ENCODE results near the gene CCK.

Gene CCK

DNA sequence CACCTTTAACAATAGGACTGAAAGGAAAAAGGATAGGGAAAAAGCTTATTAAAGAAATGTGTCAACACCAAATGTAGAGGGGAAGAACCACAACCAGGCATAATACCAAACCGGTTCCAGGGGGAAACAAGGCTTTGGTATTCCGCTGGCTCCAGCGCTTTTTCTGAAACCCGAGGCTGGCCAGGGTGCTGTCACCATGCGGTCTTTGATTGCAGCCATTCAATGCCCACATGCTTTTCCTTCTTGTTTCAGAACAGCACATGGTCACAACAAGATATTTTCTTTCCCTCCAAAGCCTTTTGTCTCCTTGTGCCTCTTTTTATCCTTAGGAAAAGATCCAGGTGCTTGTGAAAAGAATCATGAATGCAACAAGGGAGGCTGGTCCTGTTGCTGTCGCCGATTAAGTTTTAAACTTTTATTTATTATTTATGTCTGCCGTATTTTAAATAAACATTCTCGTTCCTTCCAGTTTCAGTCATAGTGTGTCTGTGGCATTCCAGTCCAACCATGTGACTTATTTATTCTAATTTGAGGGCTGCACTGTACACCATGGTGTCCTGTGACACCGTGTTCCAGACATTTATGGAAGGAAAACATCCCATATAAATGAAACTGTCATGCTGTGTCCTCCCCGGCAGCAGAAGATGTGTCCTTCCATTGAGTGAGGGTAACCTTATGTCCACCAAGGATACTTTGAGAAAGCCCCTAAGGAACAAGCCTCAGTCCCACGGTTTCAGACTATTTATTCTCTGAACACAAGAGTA is 41.1 kb downstream of the CCK start:
- DNase-seq, result no peak

DNA sequence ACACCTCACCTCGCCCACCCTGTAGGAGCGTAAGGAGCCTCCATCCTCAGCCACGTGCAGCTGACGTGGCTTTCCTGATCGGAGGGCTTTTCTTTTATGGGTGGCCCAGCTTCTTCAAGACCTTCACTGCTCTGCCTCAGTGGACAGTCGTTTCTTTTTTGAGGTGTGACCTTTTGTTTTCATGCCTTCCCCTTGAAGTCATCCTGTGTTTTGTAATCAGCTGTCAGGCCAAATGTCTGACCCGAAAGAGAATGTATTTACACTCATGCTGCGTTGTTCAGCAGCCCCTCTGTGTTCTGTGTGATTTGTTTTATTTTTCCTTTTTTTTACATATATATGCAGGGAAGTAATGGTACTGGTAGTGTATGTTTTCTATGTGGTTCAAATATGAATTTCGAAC is 41.8 kb downstream of the CCK start:
- DNase-seq, result no peak

DNA sequence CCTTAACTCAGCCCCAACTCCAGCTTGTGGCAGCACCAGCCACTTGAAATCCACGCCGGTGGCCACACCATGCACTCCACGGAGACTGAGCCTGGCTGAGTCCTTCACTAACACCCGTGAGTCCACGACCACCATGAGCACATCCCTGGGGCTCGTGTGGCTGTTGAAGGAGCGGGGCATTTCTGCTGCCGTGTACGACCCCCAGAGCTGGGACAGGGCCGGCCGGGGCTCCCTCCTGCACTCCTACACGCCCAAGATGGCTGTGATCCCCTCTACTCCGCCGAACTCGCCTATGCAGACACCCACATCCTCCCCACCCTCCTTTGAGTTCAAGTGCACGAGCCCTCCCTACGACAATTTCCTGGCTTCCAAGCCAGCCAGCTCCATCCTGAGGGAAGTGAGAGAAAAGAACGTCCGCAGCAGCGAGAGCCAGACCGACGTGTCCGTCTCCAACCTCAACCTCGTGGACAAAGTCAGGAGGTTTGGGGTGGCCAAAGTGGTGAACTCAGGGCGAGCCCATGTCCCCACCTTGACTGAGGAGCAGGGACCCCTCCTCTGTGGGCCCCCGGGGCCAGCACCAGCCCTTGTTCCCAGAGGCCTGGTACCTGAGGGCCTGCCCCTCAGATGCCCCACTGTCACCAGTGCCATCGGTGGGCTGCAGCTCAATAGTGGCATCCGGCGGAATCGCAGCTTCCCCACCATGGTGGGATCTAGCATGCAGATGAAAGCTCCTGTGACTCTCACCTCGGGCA is 42.9 kb downstream of the CCK start:
- no peak for DNase-seq

DNA sequence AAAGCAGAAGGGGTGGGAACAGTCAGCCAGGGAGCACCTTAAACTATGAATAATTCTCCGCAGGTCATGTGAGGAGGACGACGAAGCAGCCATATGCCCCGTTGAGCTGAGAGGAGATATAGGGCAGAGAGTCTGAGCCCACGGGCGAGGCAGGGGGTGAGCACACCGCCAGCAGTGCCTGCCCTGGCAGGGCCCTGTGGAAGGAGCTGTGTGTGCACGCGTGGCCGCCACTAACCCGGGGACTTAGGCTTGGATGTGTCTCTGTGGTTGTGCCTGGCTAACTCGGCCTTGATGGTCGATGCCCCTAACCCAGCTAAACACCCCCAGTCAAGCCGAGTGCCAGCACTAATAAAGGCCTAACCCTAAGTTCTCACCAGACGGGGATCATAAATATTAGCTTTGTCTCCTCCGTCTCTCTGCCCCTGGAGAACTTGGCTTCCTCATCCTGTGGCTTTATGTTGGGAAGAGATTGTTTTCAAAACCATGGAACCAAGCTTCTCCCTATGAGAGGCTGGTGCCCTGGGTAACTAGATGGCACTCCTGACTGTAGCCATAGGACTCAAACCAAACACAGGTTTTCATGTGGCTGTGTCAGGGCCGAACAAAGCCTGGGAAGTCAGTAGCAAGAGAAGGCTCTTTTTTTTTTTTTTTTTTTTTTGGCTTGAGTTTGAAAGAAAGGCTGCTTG is 45.4 kb downstream of the CCK start:
- no peak for DNase-seq

DNA sequence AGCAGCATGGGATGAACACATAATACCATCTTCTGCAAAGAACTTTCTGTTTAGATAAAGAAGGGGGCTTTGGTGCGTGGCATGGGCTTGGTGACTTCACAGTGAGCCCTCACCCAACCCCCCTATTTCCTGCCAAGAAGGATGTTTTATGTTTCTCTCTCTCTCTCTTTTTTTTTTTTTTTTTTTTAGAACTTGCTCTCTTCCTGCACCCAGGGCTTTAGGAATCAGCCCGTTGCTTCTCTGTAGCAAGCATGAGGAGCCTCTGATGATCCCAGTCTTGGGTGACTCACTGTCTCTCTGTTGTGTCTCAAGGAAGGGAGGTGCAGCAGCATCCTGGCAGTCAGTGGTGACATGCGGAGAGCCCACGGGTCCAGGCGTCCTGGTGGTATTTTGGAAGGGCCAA is 49.1 kb downstream of the CCK start:
- no peak for DNase-seq

DNA sequence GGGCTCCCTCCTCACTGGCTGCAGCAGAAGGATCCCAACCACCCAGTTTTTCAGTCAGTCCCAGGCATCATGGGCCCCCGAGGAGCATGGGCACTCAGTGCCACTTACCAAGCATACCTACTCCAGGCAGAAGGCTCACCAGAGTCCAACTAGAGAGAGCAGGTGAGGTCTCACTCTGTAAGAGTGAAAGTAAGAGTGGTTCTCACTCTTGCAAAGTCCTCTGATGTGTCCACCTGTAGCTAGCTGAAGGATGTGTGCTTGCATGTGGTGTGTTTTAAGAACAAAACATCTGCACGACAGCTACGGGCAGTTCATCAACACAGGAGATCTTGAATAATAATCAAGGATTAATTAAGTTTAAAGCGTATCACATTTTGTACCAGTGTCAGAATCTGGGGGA is 49.7 kb downstream of the CCK start:
- no peak for DNase-seq

DNA sequence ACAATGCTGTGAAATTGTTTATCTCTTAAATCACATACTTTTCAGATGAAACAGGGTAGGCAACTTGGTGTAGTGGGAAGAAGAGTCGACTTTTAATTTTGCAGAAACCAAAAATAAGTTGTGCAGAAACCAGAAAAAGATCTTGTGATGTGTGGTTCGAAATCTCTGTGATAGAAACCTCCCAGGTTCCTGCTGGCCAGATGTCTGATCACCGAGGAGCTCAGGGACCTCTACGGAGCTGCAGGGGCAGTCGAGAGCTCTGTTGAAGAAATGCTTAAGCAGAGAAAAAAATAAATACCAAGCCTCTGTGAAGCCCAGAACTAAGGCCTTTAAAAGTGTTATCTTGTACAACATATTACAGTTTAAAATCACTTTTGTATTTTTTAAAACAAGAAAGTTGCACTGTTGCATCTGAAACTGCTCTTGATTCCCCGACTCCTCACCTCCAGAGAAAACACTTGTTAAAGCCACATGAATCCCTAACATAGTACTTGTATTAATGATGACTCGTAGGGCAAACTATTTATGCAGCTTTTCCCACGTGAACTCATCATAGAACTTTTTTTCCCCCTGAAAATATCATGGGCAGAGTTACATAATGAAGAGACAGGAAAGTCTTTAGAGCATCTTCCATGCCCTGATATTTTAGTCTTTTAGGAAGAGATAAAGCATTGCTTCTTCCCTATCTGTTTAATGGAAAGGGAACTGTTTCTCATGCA is 51.3 kb downstream of the CCK start:
- no peak for DNase-seq

DNA sequence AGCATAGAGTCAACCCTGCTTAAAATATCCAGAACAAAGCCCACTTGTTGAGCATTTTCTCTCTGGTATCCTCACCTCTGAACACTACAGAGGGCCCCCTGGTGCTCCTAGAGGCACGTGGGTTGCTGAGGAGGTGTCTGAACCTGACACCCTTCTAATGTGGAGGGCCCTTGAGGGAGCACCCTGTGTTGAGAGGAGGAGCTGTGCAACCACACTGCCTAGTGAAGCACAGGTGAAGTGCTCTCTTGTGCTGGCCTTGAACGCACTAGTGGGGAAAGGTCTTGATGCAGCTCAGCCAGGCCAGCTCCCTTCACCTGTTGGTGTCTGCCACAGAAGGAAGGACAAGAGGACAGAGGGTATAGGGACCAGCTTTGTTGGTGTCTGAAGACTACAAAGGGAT is 51.9 kb downstream of the CCK start:
- no peak for DNase-seq

DNA sequence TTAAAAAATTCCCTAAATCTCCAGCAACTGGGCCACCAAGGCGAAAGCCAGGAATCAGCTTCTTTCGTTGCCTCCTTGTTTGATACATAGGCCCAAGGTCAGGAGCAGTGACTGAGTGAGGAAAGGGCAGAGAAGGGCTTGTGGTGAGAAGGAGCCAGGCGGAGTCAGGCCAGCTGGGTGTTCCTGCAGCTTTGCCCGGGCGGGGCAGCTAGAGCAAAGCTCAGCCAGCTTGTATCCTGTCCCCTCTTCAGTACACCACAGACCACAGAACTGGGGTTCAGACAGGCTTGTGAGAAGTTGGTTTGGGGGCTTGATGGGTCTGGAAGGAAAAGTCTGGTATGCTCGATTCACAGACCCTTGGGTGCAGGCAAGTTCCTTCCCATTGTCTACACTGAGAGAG is 52.6 kb downstream of the CCK start:
- DNase-seq, result no peak

DNA sequence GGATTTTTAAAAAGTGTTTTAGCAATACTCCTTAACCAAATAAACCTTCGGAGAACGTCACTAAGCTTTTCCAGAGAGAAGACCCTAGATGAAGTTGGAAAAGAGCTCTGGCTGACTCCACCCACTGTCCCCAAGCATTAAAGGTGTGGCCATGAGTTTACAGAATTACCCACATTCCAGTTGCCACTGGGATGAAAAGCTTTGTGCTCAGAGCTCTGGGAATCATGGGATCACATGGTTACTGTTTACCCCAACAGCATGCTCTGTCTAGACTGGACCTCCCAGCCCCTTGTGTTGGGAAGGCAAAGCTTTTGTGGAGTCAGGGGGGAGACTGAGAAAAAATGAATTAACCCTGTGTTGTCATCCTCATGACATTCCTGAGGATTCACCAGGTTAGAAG is 55.3 kb downstream of the CCK start:
- no peak for DNase-seq

DNA sequence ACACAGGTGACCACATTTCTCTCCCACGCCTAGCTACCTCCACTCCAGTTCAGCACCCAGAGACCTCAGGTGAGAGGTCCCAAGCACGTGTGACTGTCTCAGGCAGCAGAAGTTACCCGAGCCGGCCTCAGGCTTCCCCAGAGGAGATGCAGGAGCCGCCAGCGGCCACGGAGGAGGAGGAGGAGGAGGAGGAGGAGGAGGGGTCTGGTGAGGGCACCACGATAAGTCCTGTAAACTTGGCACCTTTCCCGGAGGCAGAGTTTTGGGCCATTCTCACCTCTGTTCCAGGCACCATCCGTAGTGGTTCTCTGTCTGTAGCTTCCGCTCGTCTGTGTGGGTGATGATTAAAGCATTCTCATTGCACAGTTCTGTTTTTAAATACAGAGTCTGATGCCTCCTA is 56.1 kb downstream of the CCK start:
- DNase-seq, result no peak

Data from NCI-H2227 treated with DMSO at 0.1 percent for 48 hours (cell line).